ENCODE data around the gene DOK6.

The DOK6 gene

GRCh38 chr18:69539404-69539803 lies 138.7 kb downstream of the DOK6 start:
- DNase-seq (ENCODE audit: low read depth) = no peak

- DNase-seq (ENCODE audit: low read depth) = no peak
These were observed 155.5 kb downstream of the DOK6 start for GRCh38 chr18:69556228-69556627.

GRCh38 chr18:69557282-69557681 lies 156.6 kb downstream of the DOK6 start:
- no peak for DNase-seq (ENCODE audit: low read depth)

- no peak for DNase-seq (ENCODE audit: low read depth)
These were observed 157.4 kb downstream of the DOK6 start for GRCh38 chr18:69558052-69558451.

- no peak for DNase-seq (ENCODE audit: low read depth)
These were observed 158.9 kb downstream of the DOK6 start for GRCh38 chr18:69559604-69560003.

DNA sequence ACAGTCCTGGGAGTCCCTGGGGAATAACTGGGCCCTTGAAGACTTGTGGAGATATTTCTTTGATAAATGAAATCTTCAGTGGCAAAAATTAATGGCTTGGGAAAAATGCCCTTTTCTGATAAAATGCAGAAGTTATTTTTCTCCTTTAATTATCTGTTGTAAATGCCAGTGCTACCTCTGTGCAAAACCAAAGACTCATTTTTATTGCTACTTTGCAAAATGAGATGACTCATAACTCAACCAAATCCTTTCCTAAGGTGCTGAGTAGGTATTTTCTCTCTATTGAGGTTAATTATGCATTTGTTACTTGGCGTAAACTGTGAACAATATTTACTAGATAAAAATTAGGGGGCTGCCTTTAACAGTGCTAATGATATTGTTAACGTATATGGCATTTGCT lies 163.9 kb downstream of the DOK6 start:
- DNase-seq (ENCODE audit: low read depth) = no peak

DNA sequence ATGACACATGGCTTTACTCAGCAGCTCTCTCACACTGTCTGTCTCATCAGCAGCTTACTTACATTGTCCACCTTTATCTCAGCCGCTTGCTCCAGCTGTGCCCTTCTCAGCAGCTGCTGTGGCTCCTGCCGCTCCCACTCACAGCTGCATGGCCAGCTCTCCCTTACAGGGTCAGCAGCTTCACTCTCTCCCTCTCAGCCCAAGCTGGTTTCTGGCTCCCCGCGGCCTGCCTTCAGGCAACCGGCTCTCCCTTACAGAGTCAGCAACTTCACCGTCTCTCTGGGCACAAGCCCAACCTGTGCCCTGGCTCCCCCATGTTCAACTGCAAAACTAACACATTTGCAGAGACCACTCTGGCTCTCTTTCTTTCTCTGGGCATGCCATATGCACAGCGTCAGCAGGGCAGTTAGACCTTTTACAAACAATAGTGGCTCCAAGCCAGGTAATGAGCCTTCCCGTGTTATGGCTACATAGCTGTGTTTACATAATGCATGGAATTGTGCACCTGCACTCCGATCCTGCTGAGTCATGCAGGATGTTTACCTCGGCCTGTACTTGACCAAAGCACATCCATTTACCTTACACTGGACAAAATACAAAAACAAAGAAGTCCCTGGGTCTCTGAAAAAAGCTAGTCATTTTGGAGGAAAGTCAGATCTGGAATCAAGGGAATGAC lies 167.3 kb downstream of the DOK6 start:
- no peak for DNase-seq (ENCODE audit: low read depth)

DNA sequence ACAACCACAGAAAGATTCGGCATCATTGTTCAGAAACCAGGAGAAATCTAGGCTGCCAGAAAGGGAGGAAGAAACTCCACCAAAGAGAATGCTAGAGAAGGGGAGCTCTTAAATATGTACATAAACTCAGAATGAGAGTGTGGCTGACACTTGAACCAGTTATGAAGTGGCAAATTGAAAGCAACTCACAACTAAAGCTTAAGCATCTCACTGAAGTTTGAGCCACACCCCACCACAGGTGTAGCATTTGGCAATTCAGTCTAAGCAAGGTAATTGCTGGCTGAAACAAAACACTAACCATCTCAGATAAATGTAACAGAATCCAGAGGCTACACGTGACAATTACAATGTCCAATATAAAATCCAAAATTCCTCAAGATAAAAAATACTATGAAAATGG lies 168.4 kb downstream of the DOK6 start:
- DNase-seq (ENCODE audit: low read depth) = no peak

DNA sequence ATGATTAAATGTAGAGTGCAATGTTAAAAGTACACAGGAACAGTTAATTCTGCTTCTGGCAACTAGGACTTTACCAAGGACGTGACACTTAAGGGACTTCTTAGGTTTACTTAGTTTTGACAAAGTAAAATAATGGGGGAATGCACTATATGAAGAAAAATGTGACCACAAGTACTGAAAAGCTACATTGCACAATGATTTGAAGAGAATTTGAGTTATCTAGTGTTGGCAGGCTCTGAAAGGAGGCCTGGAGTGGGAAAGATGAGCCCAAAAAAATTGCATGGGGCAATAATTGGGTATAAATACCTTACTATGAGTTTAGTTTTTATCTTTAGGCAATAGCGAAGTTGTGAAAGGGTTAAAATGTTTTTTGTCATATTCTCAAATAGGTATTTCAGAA lies 173.7 kb downstream of the DOK6 start:
- no peak for DNase-seq (ENCODE audit: low read depth)

- no peak for DNase-seq (ENCODE audit: low read depth)
These were observed 179.4 kb downstream of the DOK6 start for GRCh38 chr18:69580107-69580506.

GRCh38 chr18:69584429-69584828 lies 183.7 kb downstream of the DOK6 start:
- DNase-seq (ENCODE audit: low read depth) = no peak

DNA sequence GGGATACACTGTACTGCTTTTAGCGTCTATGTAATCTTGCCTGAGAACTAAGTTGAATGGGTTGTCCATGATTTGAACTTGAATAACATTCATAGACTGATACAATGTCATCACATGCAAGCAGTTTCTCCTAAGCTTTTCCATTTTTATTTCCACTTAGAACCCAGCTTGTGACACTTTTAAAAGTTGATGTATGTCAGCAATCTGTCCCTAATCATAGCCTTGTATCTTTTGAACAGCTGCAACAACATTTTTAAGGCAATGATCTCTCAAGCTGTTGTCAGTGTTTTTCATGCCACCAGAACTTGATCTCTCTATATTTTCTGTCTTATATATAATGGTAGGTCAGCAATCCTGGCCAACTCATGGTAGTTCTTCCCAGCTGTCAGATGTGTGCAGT lies 185.0 kb downstream of the DOK6 start:
- DNase-seq (ENCODE audit: low read depth) = no peak

GRCh38 chr18:69586537-69586936 lies 185.8 kb downstream of the DOK6 start:
- no peak for DNase-seq (ENCODE audit: low read depth)

DNA sequence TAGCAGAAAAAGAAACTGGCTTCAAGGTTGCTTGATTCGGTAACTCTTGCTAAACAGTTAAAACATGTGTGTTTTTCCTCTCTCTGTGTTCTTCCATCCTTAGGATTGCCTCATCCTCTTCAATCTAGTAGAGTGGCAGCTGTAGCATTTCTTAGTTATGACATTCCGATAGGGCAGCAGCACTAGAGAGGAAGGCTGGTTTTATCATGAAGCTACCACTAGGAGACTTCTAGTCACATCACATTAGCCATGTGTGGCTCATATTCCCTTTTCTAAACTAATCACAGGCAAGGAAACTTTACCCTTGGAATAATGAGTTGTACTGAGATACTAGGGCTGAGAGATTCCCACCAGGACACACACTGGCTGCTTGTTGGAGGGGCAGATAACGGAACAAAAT lies 187.6 kb downstream of the DOK6 start:
- DNase-seq (ENCODE audit: low read depth) = no peak

- DNase-seq (ENCODE audit: low read depth) = no peak
These were observed 189.5 kb downstream of the DOK6 start for GRCh38 chr18:69590150-69590549.

DNA sequence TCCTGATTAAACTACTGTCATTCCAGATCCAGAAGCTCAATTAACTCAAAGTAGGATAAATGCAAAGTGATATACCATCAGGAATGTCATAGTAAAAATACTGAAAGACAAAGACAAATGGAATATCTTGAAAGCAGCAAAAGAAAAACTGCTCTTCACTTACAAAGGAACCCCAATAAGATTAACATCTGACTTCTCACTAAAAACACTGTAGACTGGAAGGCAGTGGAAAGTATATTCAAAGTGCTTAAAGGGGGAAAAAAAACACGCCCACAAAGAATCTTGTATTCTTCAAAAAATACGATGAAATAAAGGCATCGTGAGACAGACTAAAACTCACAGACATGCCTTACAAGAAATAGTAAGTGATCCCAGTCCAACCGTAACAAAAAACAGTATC lies 195.7 kb downstream of the DOK6 start:
- DNase-seq (ENCODE audit: low read depth) = no peak

GRCh38 chr18:69597561-69597960 lies 196.9 kb downstream of the DOK6 start:
- no peak for DNase-seq (ENCODE audit: low read depth)

DNA sequence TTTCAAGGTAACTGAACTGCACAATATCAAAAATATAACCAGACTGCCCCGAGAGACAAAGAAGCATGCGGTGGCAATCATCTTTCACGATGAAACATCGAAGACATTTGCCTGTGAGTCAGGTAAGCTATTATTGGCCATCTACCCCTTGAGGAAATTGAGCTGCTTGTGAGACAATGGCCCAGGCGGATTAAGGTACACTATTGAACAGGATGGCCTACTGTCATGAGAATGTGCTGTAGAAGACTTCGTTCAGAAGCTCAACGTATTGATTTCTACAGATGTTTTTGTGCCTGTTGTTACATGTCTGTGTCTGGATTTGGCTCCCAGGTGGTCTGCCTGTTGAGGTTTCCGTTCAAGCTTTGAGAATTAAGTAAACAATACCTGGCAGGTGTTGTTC lies 198.7 kb downstream of the DOK6 start:
- DNase-seq (ENCODE audit: low read depth) = no peak

DNA sequence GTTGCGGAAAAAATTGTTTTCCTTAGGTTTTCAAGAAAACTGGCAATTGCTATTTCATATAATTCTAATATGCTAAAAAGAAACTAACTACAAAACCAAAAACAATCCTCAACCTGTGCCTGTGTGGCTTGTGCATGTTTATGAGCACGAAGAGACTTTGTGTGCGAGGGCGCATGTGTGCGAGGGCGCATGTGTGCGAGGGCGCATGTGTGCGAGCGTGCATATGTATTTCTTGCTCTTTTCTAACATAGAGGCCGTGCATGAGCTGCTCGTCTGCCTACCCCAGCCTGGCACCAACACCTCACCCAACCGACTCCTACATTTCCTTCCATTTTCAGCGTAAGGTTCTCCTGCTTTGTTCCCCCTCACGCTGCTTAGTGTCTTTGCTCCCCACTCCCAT lies 211.6 kb downstream of the DOK6 start:
- no peak for DNase-seq (ENCODE audit: low read depth)

DNA sequence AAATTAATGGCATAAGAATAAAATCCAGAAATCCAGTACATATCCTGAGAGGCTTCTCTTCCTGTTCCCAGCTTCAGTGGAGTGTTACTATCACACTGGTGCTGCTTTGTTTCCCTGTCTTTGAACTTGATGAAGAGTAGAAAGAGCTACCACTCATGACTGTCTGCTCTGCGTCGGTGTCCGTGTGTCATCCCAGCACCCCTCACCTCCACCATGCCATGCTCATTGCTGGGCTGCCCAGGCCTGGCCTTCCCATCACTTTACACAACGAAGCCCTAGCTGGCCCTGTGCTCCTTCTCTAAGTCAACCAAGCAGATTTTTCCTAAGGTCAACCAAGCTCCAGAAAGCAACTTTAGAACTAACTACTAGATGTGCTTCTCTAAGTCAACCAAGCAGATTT lies 215.4 kb downstream of the DOK6 start:
- DNase-seq (ENCODE audit: low read depth) = no peak

DNA sequence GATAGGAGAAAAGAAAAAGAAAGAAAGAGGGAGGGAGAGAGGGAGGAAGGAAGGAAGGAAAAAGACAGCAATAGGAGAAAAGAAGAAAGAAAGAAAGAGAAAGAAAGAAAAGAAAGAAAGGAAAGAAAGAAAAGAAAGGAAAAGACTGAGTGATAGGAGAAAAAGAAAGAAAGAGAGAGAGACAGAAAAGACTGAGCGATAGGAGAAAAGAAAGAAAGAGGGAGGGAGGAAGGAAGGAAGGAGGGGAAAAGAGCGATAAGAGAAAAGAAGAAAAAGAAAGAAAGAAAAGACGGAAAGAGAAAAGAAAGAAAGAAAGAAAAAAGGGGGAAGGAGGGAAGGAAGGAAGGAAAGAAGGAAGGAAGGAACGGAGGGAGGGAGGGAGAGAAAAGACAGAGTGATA lies 216.7 kb downstream of the DOK6 start:
- DNase-seq (ENCODE audit: low read depth) = no peak

- no peak for DNase-seq (ENCODE audit: low read depth)
These were observed 217.2 kb downstream of the DOK6 start for GRCh38 chr18:69617888-69618287.

DNA sequence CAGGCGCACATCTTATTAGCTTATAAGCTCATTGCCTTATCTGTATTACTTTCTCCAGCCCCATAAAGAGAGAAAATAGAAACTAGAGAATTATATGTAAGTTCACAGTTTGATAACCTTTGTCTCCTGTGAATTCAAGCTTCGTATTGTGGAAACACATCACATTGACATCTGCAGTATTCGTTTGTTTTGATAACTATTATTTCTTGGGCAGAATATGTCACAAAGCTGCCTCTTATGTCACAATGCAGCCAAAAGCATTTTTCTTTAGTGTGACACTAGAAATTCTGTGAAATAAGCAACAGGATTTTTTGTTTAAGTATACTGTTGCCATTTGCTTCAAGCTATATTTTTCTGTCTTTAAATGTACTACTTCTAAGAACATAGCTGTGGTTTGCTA lies 221.5 kb downstream of the DOK6 start:
- no peak for DNase-seq (ENCODE audit: low read depth)

DNA sequence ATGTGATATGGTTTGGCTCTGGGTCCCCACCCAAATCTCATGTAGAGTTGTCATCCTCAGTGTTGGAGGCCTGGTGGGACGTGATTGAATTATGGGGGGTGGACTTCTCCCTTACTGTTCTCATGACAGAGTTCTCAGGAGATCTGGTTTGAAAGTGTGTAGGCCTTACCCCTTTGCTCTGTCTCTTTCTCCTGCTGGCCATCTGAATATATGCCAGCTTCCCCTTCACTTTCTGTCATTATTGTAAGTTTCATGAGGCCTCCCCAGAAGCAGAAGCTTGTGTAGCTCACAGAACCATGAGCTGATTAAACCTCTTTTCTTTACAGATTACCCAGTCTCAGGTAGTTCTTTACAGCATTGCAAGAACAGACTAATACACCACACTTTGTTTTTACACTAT lies 222.3 kb downstream of the DOK6 start:
- DNase-seq (ENCODE audit: low read depth) = no peak

- no peak for DNase-seq (ENCODE audit: low read depth)
These were observed 225.5 kb downstream of the DOK6 start for GRCh38 chr18:69626171-69626570.
